Measurements from ENCODE around the gene TPBGL. TPM values are rescaled to one million over a fixed set of nuclear protein-coding genes. Genes with fewer than 3 reads are reported as not detected.

TPBGL gene
- total RNA-seq, 1 experiment from 2014 or later, result not detected

DNA sequence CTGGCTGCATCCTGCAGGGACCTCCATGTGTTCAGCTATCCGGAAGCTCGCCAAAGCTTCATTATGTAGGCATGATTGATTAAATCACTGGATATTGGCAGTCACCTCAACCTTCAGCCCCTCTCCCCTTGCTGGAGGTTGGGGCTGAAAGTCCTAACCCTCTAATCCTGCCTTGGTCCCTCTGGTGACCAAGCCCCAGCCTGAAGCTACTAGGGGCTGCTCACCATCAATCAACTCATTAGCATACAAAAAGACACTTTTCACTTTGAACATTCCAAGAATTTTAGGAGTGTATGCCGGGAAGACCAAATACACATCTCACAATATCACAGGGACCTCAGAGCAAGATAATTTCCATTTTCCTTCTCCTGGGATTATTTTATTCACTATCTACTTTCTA, 38.8 kb upstream of the TPBGL start:
- H3K9me2 ChIP-seq (replicated peaks; ENCODE audit: low read length), result no peaks in the 10 kb centered on the region
- H3K4me1 ChIP-seq (ENCODE audit: insufficient read depth, low read length), result no peaks in the 10 kb centered on the region
- H2AFZ ChIP-seq (ENCODE audit: low read length), result no peak overlapping the region
- ChIA-PET CTCF (no interaction called here), POLR2A (ENCODE audit: unreplicated experiment) (no interaction called here)
- H3K9ac ChIP-seq (ENCODE audit: low read length), result no peak overlapping the region
- BruUV-seq (replicated peaks), result no TSS peak
- H3K4me3 ChIP-seq (ENCODE audit: low read length), result no peak overlapping the region
- intact Hi-C loops (cut with micrococcal nuclease), result no loop called here
- H3K9me3 ChIP-seq (ENCODE audit: low read length), result no peaks in the 10 kb centered on the region
- no peak overlapping the region for H3K4me2 ChIP-seq (ENCODE audit: low read length)
- no peaks in the 10 kb centered on the region for H4K20me1 ChIP-seq (ENCODE audit: low read length)
- ATAC-seq (no peak), DNase-seq (no peak)
- no peak overlapping the region for H3K27ac ChIP-seq (ENCODE audit: low read length)
- no peaks in the 10 kb centered on the region for H3K36me3 ChIP-seq (ENCODE audit: low read depth, low read length)
- H3K79me2 ChIP-seq (ENCODE audit: low read length), result no peaks in the 10 kb centered on the region
- peaks cover 28% of the 10 kb centered on the region; the same call in 1 of the 2 replicates for H3K27me3 ChIP-seq (ENCODE audit: low read length)
- no peaks in the 10 kb centered on the region for H3F3A ChIP-seq (ENCODE audit: low read length, unreplicated experiment)
- TF ChIP-seq EZH2phosphoT487 (IDR thresholded peaks at IDR 0.05; ENCODE audit: borderline replicate concordance, low read length), result no peak
- TF ChIP-seq, protein P1, sequence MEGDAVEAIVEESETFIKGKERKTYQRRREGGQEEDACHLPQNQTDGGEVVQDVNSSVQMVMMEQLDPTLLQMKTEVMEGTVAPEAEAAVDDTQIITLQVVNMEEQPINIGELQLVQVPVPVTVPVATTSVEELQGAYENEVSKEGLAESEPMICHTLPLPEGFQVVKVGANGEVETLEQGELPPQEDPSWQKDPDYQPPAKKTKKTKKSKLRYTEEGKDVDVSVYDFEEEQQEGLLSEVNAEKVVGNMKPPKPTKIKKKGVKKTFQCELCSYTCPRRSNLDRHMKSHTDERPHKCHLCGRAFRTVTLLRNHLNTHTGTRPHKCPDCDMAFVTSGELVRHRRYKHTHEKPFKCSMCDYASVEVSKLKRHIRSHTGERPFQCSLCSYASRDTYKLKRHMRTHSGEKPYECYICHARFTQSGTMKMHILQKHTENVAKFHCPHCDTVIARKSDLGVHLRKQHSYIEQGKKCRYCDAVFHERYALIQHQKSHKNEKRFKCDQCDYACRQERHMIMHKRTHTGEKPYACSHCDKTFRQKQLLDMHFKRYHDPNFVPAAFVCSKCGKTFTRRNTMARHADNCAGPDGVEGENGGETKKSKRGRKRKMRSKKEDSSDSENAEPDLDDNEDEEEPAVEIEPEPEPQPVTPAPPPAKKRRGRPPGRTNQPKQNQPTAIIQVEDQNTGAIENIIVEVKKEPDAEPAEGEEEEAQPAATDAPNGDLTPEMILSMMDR (conservative IDR thresholded peaks at IDR 0.05; ENCODE audit: low read depth, low read length), result no peak
- no peak for TF ChIP-seq EZH2 (IDR thresholded peaks at IDR 0.05; ENCODE audit: low read length, unreplicated experiment)

GRCh38 chr11:75202195-75202594, 38.4 kb upstream of the TPBGL start:
- no peaks in the 10 kb centered on the region for H3K9me2 ChIP-seq (replicated peaks; ENCODE audit: low read length)
- DNase-seq (no peak), ATAC-seq (no peak)
- no peak overlapping the region for H3K27ac ChIP-seq (ENCODE audit: low read length)
- TF ChIP-seq EZH2 (IDR thresholded peaks at IDR 0.05; ENCODE audit: low read length, unreplicated experiment), result no peak
- TF ChIP-seq, protein P1 (conservative IDR thresholded peaks at IDR 0.05; ENCODE audit: low read depth, low read length), result no peak
- no peak for TF ChIP-seq EZH2phosphoT487 (IDR thresholded peaks at IDR 0.05; ENCODE audit: borderline replicate concordance, low read length)
- H3K4me3 ChIP-seq (ENCODE audit: low read length), result no peak overlapping the region
- H2AFZ ChIP-seq (ENCODE audit: low read length), result no peak overlapping the region
- no peak overlapping the region for H3K9ac ChIP-seq (ENCODE audit: low read length)
- ChIA-PET POLR2A (ENCODE audit: unreplicated experiment) (no interaction called here), CTCF (no interaction called here)
- H3K4me1 ChIP-seq (ENCODE audit: insufficient read depth, low read length), result no peaks in the 10 kb centered on the region
- peaks cover 33% of the 10 kb centered on the region for H3K27me3 ChIP-seq (ENCODE audit: low read length)
- no peaks in the 10 kb centered on the region for H3K9me3 ChIP-seq (ENCODE audit: low read length)
- H3F3A ChIP-seq (ENCODE audit: low read length, unreplicated experiment), result no peaks in the 10 kb centered on the region
- no peak overlapping the region for H3K4me2 ChIP-seq (ENCODE audit: low read length)
- intact Hi-C loops (cut with micrococcal nuclease), result no loop called here
- H3K79me2 ChIP-seq (ENCODE audit: low read length), result no peaks in the 10 kb centered on the region
- no peaks in the 10 kb centered on the region for H3K36me3 ChIP-seq (ENCODE audit: low read depth, low read length)
- no TSS peak for BruUV-seq (replicated peaks)
- no peaks in the 10 kb centered on the region for H4K20me1 ChIP-seq (ENCODE audit: low read length)

GRCh38 chr11:75203138-75203537, 37.4 kb upstream of the TPBGL start:
- DNase-seq, result no peak
- no peak for ATAC-seq
- Histone ChIP-seq H3K27ac (ENCODE audit: low read length) (no peak overlapping the region), H3K4me3 (ENCODE audit: low read length) (no peak overlapping the region), H2AFZ (ENCODE audit: low read length) (no peak overlapping the region), H4K20me1 (ENCODE audit: low read length) (no peaks in the 10 kb centered on the region), H3K9ac (ENCODE audit: low read length) (no peak overlapping the region), H3K9me3 (ENCODE audit: low read length) (no peaks in the 10 kb centered on the region), H3F3A (ENCODE audit: low read length, unreplicated experiment) (no peaks in the 10 kb centered on the region), H3K27me3 (ENCODE audit: low read length) (peaks cover 42% of the 10 kb centered on the region), H3K4me2 (ENCODE audit: low read length) (no peak overlapping the region), H3K4me1 (ENCODE audit: insufficient read depth, low read length) (no peaks in the 10 kb centered on the region), H3K79me2 (ENCODE audit: low read length) (no peaks in the 10 kb centered on the region), H3K36me3 (ENCODE audit: low read depth, low read length) (no peaks in the 10 kb centered on the region), H3K9me2 (replicated peaks; ENCODE audit: low read length) (no peaks in the 10 kb centered on the region)
- CTCF ChIA-PET, result interaction anchor here (1.2 kb wide), 1 partner anchor 60 kb away, joined by 4 read pairs; no protein-coding TSS in a partner anchor
- no TSS peak for BruUV-seq (replicated peaks)
- intact Hi-C loops (cut with micrococcal nuclease), result no loop called here
- TF ChIP-seq, protein P1 (conservative IDR thresholded peaks at IDR 0.05; ENCODE audit: low read depth, low read length), result no peak
- no peak for TF ChIP-seq EZH2 (IDR thresholded peaks at IDR 0.05; ENCODE audit: low read length, unreplicated experiment)
- TF ChIP-seq EZH2phosphoT487 (IDR thresholded peaks at IDR 0.05; ENCODE audit: borderline replicate concordance, low read length), result no peak
- POLR2A ChIA-PET (ENCODE audit: unreplicated experiment), result no interaction called here

All from PC-3 (cell line).